ENCODE results near the gene HTR7. TPM values are rescaled to one million over a fixed set of nuclear protein-coding genes. Genes with fewer than 3 reads are reported as not detected.

Gene HTR7
- total RNA-seq, 1 experiment from 2014 or later, result not detected

GRCh38 chr10:90743291-90743690 is 114.5 kb downstream of the HTR7 start:
- Histone ChIP-seq H3K4me3 (ENCODE audit: low read depth, low read length, poor library complexity, severe bottlenecking) (no peak overlapping the region), H3K27me3 (replicated peaks; ENCODE audit: insufficient read depth, low read depth, low read length, poor library complexity) (peaks cover 30% of the 10 kb centered on the region), H3K36me3 (ENCODE audit: insufficient read depth, low read length, poor library complexity, severe bottlenecking) (no peaks in the 10 kb centered on the region), H3K27ac (ENCODE audit: low read depth, low read length, poor library complexity, severe bottlenecking) (no peak overlapping the region), H3K4me1 (ENCODE audit: insufficient read depth, low read length, poor library complexity, severe bottlenecking) (no peaks in the 10 kb centered on the region), H3K9me3 (ENCODE audit: low read depth, low read length, poor library complexity, severe bottlenecking) (no peaks in the 10 kb centered on the region)
- intact Hi-C loops (cut with micrococcal nuclease; ENCODE audit: unreplicated experiment), result no loop called here
- no peak for TF ChIP-seq EZH2 (IDR thresholded peaks at IDR 0.05; ENCODE audit: borderline replicate concordance, low read depth, low read length, poor library complexity, severe bottlenecking)
- TF ChIP-seq CTCF (conservative IDR thresholded peaks at IDR 0.05; ENCODE audit: low read depth, low read length), result no peak
- CTCF ChIA-PET, result no interaction called here
- POLR2A ChIA-PET (ENCODE audit: low non-redundant PET), result no interaction called here
- no peak for DNase-seq (ENCODE audit: low spot score)
- BruUV-seq (replicated peaks), result no TSS peak

- CTCF ChIA-PET, result no interaction called here
- no peak overlapping the region for H3K27ac ChIP-seq (ENCODE audit: low read depth, low read length, poor library complexity, severe bottlenecking)
- POLR2A ChIA-PET (ENCODE audit: low non-redundant PET), result no interaction called here
- no peaks in the 10 kb centered on the region for H3K36me3 ChIP-seq (ENCODE audit: insufficient read depth, low read length, poor library complexity, severe bottlenecking)
- no peak for DNase-seq (ENCODE audit: low spot score)
- H3K4me1 ChIP-seq (ENCODE audit: insufficient read depth, low read length, poor library complexity, severe bottlenecking), result no peaks in the 10 kb centered on the region
- intact Hi-C loops (cut with micrococcal nuclease; ENCODE audit: unreplicated experiment), result no loop called here
- H3K9me3 ChIP-seq (ENCODE audit: low read depth, low read length, poor library complexity, severe bottlenecking), result no peaks in the 10 kb centered on the region
- no TSS peak for BruUV-seq (replicated peaks)
- no peak overlapping the region for H3K4me3 ChIP-seq (ENCODE audit: low read depth, low read length, poor library complexity, severe bottlenecking)
- peaks cover 24% of the 10 kb centered on the region for H3K27me3 ChIP-seq (replicated peaks; ENCODE audit: insufficient read depth, low read depth, low read length, poor library complexity)
- TF ChIP-seq EZH2 (IDR thresholded peaks at IDR 0.05; ENCODE audit: borderline replicate concordance, low read depth, low read length, poor library complexity, severe bottlenecking) (no peak), CTCF (conservative IDR thresholded peaks at IDR 0.05; ENCODE audit: low read depth, low read length) (no peak)
Observed at GRCh38 chr10:90741926-90742565, 115.8 kb downstream of the HTR7 start.

- H3K4me1 ChIP-seq (ENCODE audit: insufficient read depth, low read length, poor library complexity, severe bottlenecking), result no peaks in the 10 kb centered on the region
- intact Hi-C loops (cut with micrococcal nuclease; ENCODE audit: unreplicated experiment), result no loop called here
- ChIA-PET CTCF (no interaction called here), POLR2A (ENCODE audit: low non-redundant PET) (no interaction called here)
- H3K27ac ChIP-seq (ENCODE audit: low read depth, low read length, poor library complexity, severe bottlenecking), result no peak overlapping the region
- H3K9me3 ChIP-seq (ENCODE audit: low read depth, low read length, poor library complexity, severe bottlenecking), result no peaks in the 10 kb centered on the region
- DNase-seq (ENCODE audit: low spot score), result no peak
- H3K27me3 ChIP-seq (replicated peaks; ENCODE audit: insufficient read depth, low read depth, low read length, poor library complexity), result peaks cover 22% of the 10 kb centered on the region
- no TSS peak for BruUV-seq (replicated peaks)
- H3K4me3 ChIP-seq (ENCODE audit: low read depth, low read length, poor library complexity, severe bottlenecking), result no peak overlapping the region
- no peak for TF ChIP-seq EZH2 (IDR thresholded peaks at IDR 0.05; ENCODE audit: borderline replicate concordance, low read depth, low read length, poor library complexity, severe bottlenecking)
- H3K36me3 ChIP-seq (ENCODE audit: insufficient read depth, low read length, poor library complexity, severe bottlenecking), result no peaks in the 10 kb centered on the region
Observed at GRCh38 chr10:90740265-90740664, 117.6 kb downstream of the HTR7 start.

- CTCF ChIA-PET, result no interaction called here
- no peaks in the 10 kb centered on the region for H3K9me3 ChIP-seq (ENCODE audit: low read depth, low read length, poor library complexity, severe bottlenecking)
- POLR2A ChIA-PET (ENCODE audit: low non-redundant PET), result no interaction called here
Observed at GRCh38 chr10:90738885-90739284, 119.0 kb downstream of the HTR7 start.

More at GRCh38 chr10:90738885-90739284, 119.0 kb downstream of the HTR7 start:
- no peak overlapping the region for H3K27ac ChIP-seq (ENCODE audit: low read depth, low read length, poor library complexity, severe bottlenecking)
- no TSS peak for BruUV-seq (replicated peaks)
- DNase-seq (ENCODE audit: low spot score), result no peak
- H3K4me3 ChIP-seq (ENCODE audit: low read depth, low read length, poor library complexity, severe bottlenecking), result no peak overlapping the region
- H3K4me1 ChIP-seq (ENCODE audit: insufficient read depth, low read length, poor library complexity, severe bottlenecking), result no peaks in the 10 kb centered on the region
- no peaks in the 10 kb centered on the region for H3K36me3 ChIP-seq (ENCODE audit: insufficient read depth, low read length, poor library complexity, severe bottlenecking)
- H3K27me3 ChIP-seq (replicated peaks; ENCODE audit: insufficient read depth, low read depth, low read length, poor library complexity), result peaks cover 25% of the 10 kb centered on the region
- TF ChIP-seq EZH2 (IDR thresholded peaks at IDR 0.05; ENCODE audit: borderline replicate concordance, low read depth, low read length, poor library complexity, severe bottlenecking), result no peak
- TF ChIP-seq CTCF (conservative IDR thresholded peaks at IDR 0.05; ENCODE audit: low read depth, low read length), result no peak
- intact Hi-C loops (cut with micrococcal nuclease; ENCODE audit: unreplicated experiment), result no loop called here

All from A673 (cell line).